Activated T-helper 9 cell treated with anti-CD3 and anti-CD28 coated beads, Interleukin-2, amount 50 U/mL, for 16 hours (primary cell): ENCODE results near the gene PGK1.
"Not testable (repeated sequence)": the region's sequence is repeated elsewhere in the genome, so short reads cannot be mapped to it uniquely, and the experiment has no call there.

Experiments used
- DNase-seq: peaks from one replicate; pipeline ENCODE4 v3.0.0-alpha.2; 2020; ENCODE audit warnings: low read depth

The PGK1 gene

GRCh38 chrX:78116365-78116764, 12.3 kb downstream of the PGK1 start:
- DNase-seq: no peak

GRCh38 chrX:78116766-78117165, 12.7 kb downstream of the PGK1 start:
- no peak for DNase-seq

- no peak for DNase-seq
Measured at GRCh38 chrX:78118628-78119027, 14.6 kb downstream of the PGK1 start.

- DNase-seq: no peak
Measured at GRCh38 chrX:78119521-78120227, 15.6 kb downstream of the PGK1 start.

GRCh38 chrX:78123190-78123589, 19.1 kb downstream of the PGK1 start:
- no peak for DNase-seq

GRCh38 chrX:78124307-78124706, 20.3 kb downstream of the PGK1 start:
- no peak for DNase-seq

- no peak for DNase-seq
Measured at GRCh38 chrX:78125148-78125547, 21.1 kb downstream of the PGK1 start.

GRCh38 chrX:78125781-78126180, 21.7 kb downstream of the PGK1 start:
- DNase-seq: not testable (repeated sequence)

- DNase-seq: no peak
Measured at GRCh38 chrX:78129714-78130113, 25.7 kb downstream of the PGK1 start.

GRCh38 chrX:78130396-78130795, 26.3 kb downstream of the PGK1 start:
- DNase-seq: no peak

GRCh38 chrX:78131117-78131516, 27.1 kb downstream of the PGK1 start:
- no peak for DNase-seq

- no peak for DNase-seq
Measured at GRCh38 chrX:78133238-78133960, 29.4 kb downstream of the PGK1 start.

- DNase-seq: peak; percentile 73
Measured at GRCh38 chrX:78139160-78140123, 35.4 kb downstream of the PGK1 start, which contains the start of gene TAF9B. TAF9B (minus strand) TSS chrX:78139650; CDS start chrX:78139611, 39 bp downstream.

GRCh38 chrX:78140206-78140605, 36.2 kb downstream of the PGK1 start:
- no peak for DNase-seq

GRCh38 chrX:78147002-78147540, 43.0 kb downstream of the PGK1 start:
- DNase-seq: not testable (repeated sequence)

GRCh38 chrX:78157373-78157772, 53.3 kb downstream of the PGK1 start:
- DNase-seq: not testable (repeated sequence)

GRCh38 chrX:78157846-78158245, 53.8 kb downstream of the PGK1 start:
- not testable (repeated sequence) for DNase-seq

GRCh38 chrX:78160711-78161110, 56.7 kb downstream of the PGK1 start:
- not testable (repeated sequence) for DNase-seq

GRCh38 chrX:78163175-78163574, 59.1 kb downstream of the PGK1 start:
- DNase-seq: not testable (repeated sequence)

GRCh38 chrX:78165425-78165824, 61.4 kb downstream of the PGK1 start:
- DNase-seq: no peak

- no peak for DNase-seq
Measured at GRCh38 chrX:78168065-78168464, 64.0 kb downstream of the PGK1 start.
